GM21515 (cell line): ENCODE results near the gene MND1.
"Not testable (repeated sequence)": the region's sequence is repeated elsewhere in the genome, so short reads cannot be mapped to it uniquely, and the experiment has no call there.

Source experiments
- ATAC-seq: cut with Tn5 transposase; IDR thresholded peaks from one replicate; pipeline ENCODE4 v1.9.1; 2021; ENCODE audit not compliant: unreplicated experiment

Gene MND1

DNA sequence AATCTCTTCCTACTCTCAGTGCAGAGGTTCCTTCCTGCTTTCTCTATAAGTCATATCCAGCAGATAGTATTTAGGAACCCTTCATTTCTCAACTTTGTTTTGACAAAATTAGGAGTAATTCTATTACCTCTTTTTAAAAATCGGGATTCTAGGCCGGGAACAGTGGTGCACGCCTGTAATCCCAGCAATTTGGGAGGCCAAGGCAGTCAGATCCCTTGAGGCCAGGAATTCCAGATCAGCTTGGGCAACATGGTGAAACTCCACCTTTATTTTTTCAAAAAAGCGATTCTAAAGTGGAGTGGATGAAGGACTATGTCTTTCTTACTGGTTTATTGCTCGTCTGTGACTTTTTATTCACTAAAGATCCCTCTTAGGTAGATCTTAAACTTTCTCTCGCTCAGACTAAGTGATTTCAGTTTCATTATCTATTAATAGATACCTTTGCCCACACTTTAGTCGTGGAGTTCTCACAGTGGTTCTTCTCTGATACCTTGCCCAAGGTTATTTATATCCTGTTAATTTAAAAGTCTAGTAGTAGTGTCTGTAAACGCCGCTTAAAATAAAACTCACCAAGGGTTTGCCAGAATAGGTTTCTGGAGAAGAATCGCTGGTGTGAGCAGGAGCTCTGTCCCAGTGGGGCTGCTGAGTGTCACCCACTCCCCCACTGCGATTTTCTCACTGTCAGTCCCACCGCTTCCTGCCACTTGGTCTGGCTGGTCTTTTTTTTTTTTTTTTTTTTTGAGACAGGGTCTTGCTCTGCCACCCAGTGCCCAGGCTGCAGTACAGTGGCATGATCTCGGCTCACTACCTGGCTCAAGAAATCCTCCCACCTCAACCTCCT is 94.6 kb downstream of the MND1 start:
- peak; percentile 70 for ATAC-seq

DNA sequence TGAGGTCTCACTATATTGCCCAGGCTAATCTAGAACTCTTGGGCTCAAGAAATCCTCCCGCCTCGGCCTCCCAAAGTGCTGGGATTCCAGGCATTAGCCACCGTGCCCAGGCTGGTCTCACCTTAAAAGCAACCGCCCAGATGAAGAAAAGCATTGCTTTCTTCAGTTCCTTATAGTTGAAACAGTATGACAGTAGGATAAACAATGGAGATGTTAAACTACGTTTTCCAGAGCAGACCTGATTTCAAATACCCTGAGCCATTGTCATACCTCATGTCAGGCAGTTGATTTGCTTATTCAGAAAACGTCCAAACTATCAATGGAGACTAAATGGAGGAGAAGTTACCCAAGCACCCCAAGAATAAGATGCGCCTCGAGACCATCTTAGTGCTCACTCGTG is 95.3 kb downstream of the MND1 start:
- peak; percentile 14 for ATAC-seq

DNA sequence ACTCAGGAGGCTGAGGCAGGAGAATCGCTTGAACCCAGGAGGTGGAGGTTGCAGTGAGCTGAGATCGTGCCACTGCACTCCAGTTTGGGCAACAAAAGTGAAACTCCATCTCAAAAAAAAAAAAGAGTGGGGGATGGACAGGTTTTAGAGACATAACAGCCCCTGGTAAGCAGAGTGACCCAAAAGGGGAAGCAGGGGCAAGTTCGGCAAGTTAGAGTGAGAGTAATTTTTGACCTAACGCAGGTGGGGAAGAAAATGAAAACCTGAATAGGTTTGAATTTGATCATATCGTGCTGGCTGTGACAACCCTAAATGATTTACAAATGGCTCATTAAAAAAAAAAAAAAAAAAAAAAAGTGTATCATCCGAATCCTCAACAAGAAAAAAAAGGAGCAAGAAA is 96.0 kb downstream of the MND1 start:
- ATAC-seq: no peak

DNA sequence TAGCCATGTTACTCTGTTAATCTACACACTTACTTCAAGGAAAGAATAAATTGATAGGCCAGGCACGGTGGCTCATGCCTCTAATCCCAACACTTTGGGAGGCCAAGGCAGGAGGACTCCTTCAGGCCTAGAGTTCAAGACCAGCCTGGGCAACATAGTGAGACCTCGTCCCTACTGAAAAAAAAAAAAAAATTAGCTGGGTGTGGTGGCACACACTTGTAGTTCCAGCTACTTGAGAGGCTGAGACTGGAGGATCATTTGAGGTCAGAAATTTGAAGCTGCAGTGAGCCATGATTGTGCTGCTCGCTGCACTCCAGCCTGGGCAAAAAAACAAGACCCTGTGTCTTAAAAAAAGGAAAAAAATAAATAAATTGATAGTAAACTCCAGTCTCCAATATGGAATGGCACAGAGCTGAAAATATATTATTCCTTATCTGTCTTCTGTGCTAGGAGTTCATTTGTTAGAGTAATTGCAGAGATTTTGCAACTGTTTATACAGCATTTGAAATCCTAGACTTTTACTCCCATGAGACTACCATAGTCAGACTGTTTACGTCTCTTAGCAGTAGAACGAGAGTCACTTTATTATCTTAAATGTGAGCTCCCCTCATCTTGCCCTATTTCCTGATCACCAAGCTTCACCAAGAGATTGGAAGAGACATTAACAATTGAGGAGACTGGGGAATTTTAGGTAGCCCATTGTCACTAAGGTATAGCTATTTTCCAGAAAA is 102.9 kb downstream of the MND1 start:
- no peak for ATAC-seq

DNA sequence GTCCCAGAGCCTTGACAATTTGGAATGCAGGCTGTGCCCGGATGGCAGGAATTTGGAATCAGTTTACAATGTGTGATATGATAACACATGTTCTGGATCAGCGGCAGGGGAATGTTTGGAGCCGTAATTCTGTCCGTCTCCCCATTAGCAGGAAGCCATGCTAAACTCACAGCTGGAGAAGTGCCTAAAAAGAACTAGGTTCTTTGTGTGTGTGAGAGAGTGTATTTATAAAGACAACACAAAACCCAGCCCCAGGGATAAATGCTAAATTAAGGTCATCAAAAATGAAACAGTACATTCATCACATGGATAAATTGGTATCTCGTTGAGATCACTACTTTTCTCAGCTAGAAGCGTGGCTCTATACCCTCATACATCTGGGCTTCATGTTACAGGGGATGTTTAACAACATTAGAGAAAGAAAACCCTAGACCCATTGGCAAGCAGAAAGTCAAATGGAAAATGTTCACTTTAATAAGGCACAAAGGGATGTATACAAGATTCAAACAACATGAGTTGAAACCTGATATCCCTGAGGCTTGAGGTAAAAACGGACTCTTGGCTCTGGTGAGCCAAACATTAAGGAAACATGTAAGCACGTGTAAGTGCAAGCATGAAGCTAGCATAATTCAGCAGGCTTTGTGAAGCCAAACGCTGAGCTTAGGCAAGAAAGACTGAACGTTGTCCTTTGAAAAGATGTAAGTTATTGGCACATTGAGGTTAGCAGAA is 103.7 kb downstream of the MND1 start:
- ATAC-seq: no peak

DNA sequence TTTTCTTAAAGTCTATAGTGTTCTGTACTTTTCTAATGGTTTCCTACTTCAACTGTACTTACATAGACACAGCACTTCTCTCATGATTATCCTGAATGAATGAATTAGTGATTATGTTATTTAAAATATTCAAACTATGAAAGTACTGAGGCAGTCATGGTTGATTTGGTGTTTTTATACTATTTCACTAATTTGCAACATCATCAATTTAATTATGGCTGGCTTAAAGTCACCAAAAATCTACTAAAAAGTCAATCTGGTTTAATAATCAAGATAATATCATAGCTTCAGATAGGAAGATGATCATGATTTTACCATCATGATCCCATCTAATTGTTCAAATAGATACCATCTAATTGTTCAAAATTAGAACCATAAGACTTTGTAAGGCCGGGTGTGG is 104.8 kb downstream of the MND1 start:
- ATAC-seq: no peak

DNA sequence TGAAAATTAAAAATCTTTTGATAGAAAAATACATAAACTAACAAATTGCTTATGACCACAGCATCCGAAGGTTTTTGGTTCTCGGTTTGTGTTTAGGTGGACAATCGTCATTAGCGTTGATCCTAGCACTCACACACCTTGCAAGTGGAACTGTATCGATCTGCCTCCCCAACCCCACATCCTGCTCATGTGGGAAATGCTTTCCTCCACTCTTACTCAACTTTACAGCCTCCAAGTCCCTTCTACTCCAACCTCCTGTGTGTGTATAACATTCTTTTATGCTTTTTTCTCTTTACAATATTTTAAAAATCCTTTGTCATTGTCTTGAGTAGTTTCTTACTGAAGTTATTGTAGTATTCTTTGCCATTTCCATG is 106.0 kb downstream of the MND1 start:
- ATAC-seq: no peak

DNA sequence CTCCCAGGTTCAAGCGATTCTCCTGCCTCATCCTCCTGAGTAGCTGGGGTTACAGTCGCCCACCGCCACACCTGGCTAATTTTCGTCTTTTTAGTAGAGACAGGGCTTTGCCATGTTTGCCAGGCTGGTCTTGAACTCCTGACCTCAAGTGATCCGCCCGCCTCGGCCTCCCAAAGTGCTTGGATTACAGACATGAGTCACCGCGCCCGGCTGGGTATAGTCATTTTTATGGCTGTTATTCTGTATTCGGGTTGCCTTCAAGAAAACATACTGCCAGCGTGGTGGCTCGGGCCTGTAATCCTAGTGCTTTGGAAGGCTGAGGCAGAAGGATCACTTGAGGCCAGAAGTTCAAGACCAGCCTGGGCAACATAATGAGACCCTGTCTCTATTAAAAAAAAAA is 106.7 kb downstream of the MND1 start:
- not testable (repeated sequence) for ATAC-seq

DNA sequence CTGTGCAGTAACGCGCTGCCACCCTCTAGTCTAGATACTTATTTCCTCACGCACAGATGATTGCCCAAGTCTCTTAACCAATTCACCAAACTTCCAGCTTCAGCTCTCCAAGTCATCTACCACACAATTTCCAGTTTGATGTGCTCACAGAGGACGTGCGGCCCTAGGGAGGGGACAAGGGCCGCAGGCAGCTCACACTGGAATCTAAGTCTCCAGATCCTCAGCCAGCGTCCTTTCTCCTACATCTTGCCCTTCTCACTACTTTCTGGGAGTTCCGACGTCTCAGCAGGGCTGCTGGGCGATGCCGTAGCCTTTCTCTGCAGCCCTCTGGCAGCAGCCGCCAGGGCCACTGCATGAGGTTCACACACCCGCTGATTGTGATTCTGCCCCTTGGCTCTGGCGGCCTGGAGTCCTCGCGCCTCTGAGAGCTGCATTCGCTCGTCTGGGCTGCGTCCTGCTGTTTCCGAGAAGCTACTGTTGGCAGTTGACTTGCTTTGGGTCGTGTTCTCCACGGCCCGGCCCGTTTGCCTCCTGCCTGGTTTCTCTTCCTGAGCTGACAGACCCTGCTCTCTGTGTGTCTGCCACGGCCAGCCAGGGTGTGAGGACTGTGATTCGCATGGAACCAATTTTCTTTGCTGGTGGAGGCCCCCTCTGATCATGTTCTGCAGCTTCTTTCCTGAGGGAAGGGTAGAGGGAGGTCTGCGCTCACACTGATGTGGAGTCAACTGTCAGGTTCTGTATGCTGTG is 107.6 kb downstream of the MND1 start:
- no peak for ATAC-seq

DNA sequence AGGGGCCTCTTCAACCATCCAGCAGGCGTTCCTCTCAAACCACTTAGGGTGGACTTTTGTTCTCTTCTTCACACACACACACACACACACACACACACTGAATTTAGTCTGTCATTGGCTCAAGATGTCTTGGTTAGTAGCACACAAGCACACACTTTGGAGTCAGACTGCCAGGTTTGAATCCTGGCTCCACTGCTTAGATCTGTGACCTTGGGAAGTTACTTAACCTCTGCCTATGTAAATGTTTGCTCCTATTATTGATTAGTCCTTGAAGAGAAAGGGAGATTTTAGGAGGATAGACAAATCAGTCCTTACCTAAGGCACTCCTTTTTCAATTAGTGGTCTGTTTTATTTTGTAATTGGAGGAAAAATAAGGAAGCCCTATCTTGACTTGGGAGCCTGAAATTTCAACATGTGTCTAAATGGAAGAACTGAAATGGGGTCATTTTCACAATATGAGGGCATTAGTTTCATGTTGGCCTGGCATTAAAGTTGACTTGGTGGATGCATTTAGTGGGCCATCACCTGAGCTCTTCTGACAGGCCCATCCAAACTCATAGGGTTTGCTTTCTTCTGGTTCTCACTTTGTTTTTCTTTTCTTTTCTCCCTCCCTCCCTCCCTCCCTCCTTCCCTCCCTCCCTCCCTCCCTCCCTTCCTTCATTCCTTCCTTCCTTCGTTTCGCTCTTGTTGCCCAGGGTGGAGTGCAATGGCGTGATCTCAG is 108.3 kb downstream of the MND1 start:
- no peak for ATAC-seq

DNA sequence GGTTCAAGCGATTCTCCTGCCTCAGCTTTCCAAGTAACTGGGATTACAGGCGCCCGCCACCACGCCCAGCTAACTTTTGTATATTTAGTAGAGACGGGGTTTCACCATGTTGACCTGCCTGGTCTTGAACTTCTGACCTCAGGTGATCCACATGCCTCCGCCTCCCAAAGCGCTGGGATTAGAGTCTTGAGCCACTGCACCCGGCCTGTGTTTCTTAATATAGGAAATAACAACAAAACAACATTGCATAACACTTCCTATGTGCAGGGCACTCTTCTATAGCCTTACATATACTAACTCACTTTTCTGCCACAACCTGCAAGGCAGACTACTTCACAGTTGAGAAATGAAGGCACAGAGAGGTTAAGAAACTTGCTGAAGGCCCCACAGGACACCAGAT is 108.9 kb downstream of the MND1 start:
- ATAC-seq: no peak

DNA sequence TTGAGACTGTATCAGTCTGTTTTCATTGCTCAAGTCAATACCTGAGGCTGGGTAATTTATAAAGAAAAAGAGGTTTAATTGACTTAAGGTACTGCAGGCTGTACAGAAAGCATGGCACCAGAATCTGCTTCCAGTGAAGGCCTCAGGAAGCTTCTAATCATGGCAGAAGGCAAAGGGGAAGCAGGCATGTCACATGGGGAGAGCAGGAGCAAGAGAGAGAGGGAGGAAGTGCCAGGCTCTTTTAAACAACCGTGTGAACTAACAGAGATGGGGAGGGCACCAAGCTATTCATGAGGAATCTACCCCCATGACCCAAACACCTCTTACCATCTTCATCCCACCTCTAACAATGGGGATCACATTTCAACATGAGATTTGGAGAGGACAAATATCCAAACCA is 114.5 kb downstream of the MND1 start:
- ATAC-seq: no peak

DNA sequence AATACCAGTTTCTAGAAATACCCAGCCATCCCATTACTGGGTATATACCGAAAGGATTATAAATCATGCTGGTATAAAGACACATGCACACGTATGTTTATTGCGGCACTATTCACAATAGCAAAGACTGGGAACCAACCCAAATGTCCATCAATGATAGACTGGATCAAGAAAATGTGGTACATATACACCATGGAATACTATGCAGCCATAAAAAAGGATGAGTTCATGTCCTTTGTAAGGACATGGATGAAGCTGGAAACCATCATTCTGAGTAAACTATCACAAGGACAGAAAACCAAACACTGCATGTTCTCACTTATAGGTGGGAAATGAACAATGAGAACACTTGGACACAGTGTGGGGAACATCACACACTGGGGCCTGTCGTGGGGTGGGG is 117.1 kb downstream of the MND1 start:
- ATAC-seq: not testable (repeated sequence)

DNA sequence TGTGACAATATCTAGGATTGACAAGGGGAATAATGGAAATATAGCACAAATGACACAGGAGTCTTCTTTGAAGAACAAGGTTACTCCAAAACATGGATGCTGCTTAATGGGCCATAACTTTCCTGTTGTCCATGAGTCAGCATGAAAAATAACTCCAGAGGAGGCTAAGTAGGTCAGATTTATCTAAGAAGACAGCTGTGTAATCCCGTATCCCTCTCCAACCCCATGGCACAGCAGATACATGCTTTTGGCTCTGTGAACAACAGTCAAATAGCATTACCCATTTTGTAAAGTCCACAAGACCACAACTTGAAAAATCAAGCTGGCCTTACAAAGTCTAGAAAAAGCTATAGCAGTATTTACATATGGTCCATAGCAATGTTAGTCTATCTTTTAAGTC is 119.6 kb downstream of the MND1 start:
- no peak for ATAC-seq
